Measurements from ENCODE around the gene GTF3C1.

GTF3C1 gene

DNA sequence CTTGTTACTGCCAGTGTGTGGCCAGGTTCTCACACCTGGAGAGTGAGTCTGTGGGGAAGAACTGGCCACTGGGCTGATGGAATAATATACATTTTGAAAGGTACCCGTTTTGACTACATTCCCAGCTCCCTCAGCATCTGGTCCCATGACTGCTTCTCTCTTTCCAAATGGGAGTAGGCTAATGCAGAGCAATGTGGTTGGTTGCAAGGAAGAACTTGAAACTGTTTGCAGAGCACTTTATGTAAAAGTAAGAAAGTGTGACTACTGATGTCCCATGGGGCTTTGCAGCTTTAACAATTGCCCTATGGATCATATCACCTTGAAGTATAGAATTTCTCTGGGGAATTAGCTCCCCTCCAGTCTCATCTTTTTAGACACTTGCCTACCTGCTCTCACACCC, 9.2 kb upstream of the GTF3C1 start:
- no peak for DNase-seq

GRCh38 chr16:27558434-27558833, 8.7 kb upstream of the GTF3C1 start:
- DNase-seq: no peak

DNA sequence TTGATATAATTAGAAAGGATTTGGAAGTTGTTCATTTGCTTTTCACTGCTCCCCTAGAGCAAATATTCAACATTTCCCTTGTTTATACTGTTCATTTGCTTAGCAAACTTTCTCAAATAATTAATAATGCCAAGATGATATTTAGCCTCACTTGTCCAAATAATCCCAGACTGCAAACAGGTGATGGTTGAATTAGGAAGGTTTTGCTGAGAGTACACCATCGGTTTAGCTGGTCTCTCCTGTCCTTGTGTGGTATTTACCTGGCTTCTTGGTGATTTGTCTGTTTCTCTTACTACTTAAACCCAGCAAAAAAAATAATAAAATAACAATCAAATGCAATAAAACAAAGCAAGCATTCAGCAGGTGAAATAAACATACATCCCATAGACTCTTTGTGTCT, 6.8 kb upstream of the GTF3C1 start:
- no peak for DNase-seq

- no peak for DNase-seq
Observed at GRCh38 chr16:27551036-27551435, 1.3 kb upstream of the GTF3C1 start.

- no peak for DNase-seq
Observed at GRCh38 chr16:27550582-27550920, 838 bp upstream of the GTF3C1 start.

- no peak for DNase-seq
Observed at GRCh38 chr16:27549464-27549745, 308 bp downstream of the GTF3C1 start.

DNA sequence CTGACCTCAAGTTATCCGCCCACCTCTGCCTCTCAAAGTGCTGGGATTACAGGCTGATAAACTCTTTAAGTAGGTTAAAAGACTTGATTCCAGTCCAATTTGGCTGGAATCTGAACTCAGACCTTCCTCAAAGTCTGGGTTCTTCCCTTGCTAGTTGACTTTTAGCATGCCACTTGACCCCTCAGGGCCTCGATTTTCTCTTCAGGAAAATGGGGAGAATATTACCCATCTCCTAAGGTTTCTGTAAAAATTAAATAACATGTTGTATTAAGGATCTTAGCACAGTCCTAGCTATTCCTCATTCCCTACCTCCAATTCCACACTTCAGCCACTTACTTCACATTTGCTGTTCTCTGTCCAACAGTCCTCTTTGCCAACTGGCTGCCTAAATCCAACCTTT, 1.9 kb downstream of the GTF3C1 start:
- no peak for DNase-seq

GRCh38 chr16:27547134-27547533, 2.6 kb downstream of the GTF3C1 start:
- DNase-seq: no peak

- no peak for DNase-seq
Observed at GRCh38 chr16:27544671-27545070, 5.0 kb downstream of the GTF3C1 start.

DNA sequence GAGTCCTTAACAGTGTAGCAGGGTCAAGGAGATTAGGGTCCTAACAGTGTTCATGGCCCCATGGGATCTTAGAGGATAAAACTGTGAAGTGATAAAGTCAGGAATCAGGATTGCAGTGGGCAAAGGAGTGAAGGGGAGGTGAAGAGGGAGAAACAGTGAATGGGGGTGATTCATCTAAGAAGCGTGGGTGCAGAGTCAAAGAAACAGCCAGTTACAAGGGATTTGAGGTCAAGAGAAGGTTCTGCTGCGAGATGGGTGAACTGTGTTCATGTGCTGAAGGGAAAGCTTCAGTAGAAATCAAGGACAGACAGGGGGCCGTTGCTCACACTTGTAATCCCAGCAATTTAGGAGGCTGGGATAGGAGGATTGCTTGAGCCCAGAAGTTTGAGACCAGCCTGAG, 5.9 kb downstream of the GTF3C1 start:
- no peak for DNase-seq

DNA sequence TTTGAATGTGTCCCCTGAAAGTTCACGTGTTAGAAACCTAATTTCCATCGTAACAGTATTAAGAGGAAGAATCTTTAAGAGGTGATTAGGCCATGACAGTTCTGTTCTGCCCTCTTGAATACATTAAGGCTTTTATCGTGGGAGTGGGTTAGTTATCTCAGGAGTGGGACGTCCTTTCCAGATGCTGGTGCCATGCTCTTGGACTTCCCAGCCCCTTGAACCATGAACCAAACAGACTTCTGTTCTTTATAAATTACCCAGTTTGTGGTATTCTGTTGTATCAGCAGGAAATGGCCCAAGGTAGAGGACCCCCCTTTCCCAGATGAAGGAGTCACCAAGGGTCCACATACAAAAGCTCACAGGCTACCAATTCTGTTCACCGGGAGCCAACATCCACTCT, 10.1 kb downstream of the GTF3C1 start:
- DNase-seq: no peak

DNA sequence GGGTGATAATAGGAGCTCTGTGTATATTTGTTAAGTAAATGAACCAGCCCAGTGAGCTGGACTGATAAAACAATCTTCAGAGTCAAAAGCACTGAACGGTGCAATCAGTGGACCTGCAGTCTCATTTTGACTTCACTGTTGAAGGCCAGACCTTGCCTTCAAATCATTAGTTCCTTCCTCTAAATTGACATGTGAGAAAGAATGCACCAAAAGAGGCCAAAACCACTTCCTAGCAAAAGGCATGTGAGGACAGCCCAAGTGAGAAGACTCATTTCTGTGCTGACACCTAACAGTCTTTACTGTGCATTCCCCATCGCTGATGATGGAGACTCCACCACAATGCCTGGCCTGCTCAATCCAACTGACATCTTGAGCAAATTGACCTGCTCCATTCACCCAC, 10.6 kb downstream of the GTF3C1 start:
- DNase-seq: no peak

DNA sequence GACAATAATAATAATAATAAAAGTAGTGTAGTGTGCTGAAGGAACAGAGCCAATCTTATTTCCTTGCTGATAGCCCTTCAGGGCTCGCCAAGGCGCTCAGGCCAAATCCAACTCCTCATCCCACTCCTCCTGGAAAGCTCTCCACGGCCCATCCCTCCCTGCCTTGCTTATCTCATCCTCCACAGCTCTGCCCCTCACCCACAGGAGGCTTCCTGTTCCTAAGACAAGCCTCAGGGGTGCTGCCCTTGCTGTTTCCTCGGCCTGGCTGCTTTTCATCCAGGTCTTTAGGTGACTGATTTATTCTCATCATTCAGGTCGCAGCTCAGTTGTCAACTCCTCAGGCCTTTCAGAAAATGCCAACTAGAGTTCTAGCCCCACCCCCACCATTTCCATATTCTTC, 11.2 kb downstream of the GTF3C1 start:
- no peak for DNase-seq

- no peak for DNase-seq
Observed at GRCh38 chr16:27534256-27534655, 15.5 kb downstream of the GTF3C1 start.

GRCh38 chr16:27531826-27532800, 17.6 kb downstream of the GTF3C1 start:
- DNase-seq: no peak

- DNase-seq: no peak
Observed at GRCh38 chr16:27531186-27531585, 18.5 kb downstream of the GTF3C1 start.

GRCh38 chr16:27529962-27530361, 19.8 kb downstream of the GTF3C1 start:
- no peak for DNase-seq

DNA sequence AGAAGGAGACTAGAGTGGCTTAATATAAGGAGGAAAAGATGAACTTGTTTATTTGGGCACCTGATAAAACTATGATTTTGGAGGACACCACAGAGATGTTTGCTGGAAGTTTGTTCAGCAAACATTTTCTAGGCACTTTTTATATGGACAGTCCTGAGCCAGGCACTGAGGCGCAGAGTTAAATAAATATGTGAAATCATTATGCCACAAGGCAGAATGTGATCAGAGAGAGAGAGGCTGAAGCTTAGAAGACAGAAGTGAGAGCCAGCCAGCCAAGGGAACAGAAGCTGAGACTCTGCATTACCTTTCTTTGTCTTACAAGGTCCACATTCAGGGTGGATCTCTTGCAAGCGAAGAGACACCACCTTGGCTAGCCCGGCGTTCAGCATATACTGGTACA, 21.4 kb downstream of the GTF3C1 start:
- DNase-seq: no peak

DNA sequence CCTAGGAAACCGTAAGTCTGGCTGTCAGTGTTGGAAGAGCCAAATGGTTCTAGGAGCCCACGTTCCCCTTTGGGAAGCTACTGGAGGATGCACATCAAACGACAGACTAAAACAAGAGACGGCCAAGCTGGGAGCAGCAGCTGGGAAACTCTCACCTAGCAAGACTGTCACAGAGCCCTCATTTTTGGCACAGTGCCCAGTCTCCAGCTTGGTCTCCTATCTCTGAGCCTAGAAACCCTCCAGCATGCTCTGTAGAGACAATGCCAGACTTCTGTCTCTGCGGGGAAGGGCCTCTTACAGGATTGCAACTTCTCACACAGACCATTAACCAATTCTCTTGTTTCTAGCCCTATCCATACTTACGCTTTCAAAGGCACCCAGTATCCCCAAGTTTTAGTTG, 23.5 kb downstream of the GTF3C1 start:
- DNase-seq: no peak

DNA sequence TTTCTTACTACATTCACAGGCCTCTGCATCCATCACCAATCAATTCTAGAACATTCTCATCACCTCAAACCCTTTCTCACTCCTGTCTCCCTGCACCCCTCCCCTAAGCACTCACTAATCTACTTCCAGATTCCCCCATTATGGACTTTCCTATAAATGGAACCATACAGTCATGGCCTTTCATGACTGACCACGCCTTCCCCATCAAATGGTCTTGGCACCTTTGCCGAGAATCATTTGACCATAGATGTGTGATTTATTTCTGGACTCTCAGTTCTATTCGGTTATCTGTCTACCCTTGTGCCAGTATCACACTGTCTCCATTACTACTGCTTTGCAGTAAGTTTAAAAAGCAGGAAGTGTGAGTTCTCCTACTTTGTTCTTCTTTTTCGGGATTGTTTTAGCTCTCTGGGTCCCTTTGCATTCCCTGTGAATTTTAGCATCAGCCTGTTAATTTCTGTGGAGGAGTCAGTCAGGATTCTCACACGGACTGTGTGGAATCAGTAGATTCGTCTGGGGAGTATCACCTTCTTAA, 27.5 kb downstream of the GTF3C1 start:
- no peak for DNase-seq

DNA sequence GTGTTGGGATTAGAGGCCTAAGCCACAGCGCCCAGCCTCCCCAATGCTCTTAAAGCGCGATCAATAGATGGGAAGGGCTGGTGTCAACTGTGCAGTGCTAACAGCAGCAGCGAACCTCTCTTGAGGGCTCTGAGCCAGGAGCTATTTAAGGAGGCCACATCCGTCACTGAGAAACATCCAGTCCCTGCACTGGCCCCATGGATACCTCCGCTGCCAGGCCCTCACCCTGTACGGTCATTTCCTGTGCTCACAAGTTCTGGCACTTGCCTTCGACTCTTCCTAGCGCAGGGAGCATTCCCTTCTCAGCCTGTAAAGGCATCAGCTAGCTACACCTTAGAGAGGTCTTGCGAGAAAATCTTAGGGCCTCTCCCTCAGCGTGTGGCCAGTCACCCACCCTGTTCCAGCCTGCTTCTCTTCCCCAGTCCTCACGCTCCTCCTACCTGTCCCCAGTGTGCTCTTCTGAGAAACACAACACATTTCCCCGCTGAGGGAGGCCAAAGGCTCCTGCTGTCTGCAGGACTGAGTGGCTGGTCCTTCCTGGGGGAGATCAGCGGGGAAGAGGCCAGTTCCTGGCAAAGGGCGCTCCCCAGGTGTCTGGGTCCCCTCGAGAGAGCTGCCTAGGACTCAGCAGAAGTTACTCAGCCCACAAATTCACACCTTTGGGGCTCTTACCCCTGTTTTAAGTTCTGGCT, 28.6 kb downstream of the GTF3C1 start:
- no peak for DNase-seq

DNA sequence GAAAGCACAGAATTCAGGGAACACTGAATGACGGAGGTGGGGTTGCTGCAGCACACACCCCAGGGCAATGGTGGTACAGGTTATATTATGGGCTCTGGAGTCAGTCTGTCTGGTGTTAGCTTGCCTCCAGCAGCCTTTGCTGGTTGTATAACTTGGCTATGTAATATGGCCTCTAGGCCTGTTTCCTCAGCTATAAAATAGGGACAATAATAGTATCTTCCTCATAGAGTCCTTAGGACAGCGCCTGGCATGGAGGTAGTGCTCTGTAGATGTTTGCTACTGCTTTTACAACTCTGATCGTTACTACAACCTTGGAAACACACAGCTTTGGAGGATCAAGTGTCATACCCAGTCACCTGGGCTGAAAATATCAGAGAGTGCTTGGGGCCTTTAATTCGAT, 31.5 kb downstream of the GTF3C1 start:
- DNase-seq: no peak

DNA sequence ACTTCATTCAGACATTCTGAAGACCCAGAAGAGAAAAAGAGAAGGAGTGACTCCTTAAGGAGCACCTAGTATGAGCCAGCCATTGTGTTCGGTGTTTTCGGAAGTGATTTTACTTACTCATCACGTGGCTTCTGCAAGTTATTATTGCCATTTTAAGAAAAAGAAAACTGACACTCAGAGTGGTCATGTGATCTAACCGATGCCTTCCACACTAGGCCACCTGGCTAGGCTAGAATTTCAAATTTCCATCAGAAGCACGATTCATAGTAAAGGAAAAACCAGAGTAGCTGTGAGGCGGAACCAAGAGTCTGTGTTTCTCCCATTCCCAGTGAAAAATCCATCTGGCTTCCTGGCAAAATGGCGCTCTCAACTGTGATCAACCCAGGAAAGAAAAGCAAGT, 32.0 kb downstream of the GTF3C1 start:
- no peak for DNase-seq

DNA sequence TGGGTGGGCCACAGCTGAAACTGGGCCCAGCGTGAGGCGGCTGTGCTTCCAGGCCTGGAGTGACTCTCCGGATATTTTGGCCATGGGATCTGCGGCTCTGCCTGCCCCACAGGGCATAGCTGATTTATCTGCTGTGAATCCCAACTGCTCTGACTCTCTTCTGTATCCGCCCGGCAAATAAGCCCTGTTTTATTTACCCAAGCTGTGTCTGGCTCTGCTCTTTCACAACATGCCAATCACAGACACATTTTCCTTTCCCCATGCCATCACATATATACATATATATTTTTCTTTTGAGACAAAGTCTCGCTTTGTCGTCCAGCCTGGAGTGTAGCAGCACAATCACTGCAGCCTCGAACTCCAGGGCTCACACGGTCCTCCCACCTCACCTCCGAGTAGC, 33.3 kb downstream of the GTF3C1 start:
- DNase-seq: no peak

All from activated CD8-positive, alpha-beta memory T cell treated with anti-CD3 and anti-CD28 coated beads, Interleukin-2, amount 50 U/mL, for 48 hours (primary cell).